Colonic mucosa (tissue), 4 donors: ENCODE results near the gene KCNIP1. TPM values are rescaled to one million over a fixed set of nuclear protein-coding genes. Genes with fewer than 3 reads are reported as not detected.

Experiments used
- DNase-seq: peaks from one replicate; pipeline ENCODE4 v3.0.0-alpha.2; 2020
- H3K27ac ChIP-seq: fragments of 200-600 bp; one replicate; pipeline ENCODE4 v1.8.0; 2021
- H3K27me3 ChIP-seq: fragments of 200-600 bp; one replicate; pipeline ENCODE4 v1.8.0; 2021
- H3K36me3 ChIP-seq: fragments of 200-600 bp; one replicate; pipeline ENCODE4 v1.8.0; 2021
- H3K4me1 ChIP-seq: fragments of 200-600 bp; one replicate; pipeline ENCODE4 v1.8.0; 2021; ENCODE audit warnings: mild to moderate bottlenecking
- H3K4me3 ChIP-seq: fragments of 200-600 bp; one replicate; pipeline ENCODE4 v1.8.0; 2021
- H3K9ac ChIP-seq, 2 donors: one replicate each; pipeline ENCODE4 v1.7.0; 2013; ENCODE audit warnings: control low read depth in 2 of 2, low read depth in 2 of 2, low read length in 2 of 2
- H3K9me3 ChIP-seq: fragments of 200-600 bp; one replicate; pipeline ENCODE4 v1.8.0; 2021
- intact Hi-C: fragments of 100-400 bp; cut with DNase I; formaldehyde crosslinking; loops from one replicate; pipeline ENCODE4 v1.14.1; 2022
- total RNA-seq, 2 donors: library from RNA; stranded (reverse); fragmentation: NEBNext Ultra II Directional in 1 of 2; extraction: Animal tissue kit (Norgen Biotek cat#: 25700) in 1 of 2; gene quantifications; one replicate each; pipeline ENCODE4 v1.2.1, GENCODE V29; 2021
- TF ChIP-seq, protein P1 (sequence below): fragments of 200-600 bp; IDR thresholded peaks from one replicate; pipeline ENCODE4 v1.8.0; 2022; ENCODE audit warnings: antibody characterized with exemption, mild to moderate bottlenecking
- donor health status: healthy.
- donor health status: DM: no; HTN: no; CAD: no.
- donor health status: DM: no; HTN: no; CAD: no.

KCNIP1 gene
- total RNA-seq, 2 donors from 2014 or later = 0.24 to 0.25 TPM

DNA sequence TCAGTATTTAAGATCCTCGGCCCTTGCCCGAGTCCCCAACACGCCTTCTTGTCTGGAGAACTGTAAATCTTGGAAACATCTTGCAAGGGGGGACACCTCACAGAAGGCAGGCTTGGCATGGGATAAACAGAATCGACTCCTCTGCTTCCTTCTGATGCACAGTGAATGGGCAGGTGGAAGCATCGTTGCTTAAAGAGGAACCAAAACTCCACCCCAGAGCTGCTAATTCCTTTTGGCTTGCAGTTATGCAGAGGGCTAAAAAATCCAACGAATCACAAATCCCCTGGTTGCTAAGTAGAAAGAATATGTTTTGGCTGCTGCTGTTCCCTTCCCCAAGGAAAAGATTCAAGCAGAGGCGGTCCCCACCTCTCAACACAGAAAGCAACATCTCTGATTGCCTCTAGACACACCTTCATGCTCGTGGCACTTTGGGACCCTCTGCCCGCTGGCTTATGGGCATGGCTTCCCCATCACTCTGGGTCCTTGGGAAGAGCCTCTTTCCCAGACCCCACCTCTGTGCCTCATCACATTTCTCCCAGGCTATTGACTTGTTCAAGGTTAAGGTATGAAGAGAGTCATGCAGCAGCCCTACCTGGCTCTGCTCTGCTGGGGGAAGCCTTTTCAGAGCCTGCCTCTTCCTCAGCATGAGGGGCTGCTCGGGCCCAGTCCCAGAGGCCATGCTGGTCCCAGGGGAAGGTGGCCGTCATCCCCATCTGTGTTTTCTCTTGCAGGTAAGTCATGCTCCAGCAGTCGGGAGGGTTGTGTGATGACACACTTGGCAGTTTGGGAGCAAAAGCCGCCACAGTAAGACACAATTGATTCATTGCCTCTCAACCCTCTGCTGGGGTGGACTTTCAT is 137.1 kb downstream of the KCNIP1 start:
- H3K4me3 ChIP-seq = no peak overlapping the region
- H3K4me1 ChIP-seq = no peaks in the 10 kb centered on the region
- TF ChIP-seq, protein P1, sequence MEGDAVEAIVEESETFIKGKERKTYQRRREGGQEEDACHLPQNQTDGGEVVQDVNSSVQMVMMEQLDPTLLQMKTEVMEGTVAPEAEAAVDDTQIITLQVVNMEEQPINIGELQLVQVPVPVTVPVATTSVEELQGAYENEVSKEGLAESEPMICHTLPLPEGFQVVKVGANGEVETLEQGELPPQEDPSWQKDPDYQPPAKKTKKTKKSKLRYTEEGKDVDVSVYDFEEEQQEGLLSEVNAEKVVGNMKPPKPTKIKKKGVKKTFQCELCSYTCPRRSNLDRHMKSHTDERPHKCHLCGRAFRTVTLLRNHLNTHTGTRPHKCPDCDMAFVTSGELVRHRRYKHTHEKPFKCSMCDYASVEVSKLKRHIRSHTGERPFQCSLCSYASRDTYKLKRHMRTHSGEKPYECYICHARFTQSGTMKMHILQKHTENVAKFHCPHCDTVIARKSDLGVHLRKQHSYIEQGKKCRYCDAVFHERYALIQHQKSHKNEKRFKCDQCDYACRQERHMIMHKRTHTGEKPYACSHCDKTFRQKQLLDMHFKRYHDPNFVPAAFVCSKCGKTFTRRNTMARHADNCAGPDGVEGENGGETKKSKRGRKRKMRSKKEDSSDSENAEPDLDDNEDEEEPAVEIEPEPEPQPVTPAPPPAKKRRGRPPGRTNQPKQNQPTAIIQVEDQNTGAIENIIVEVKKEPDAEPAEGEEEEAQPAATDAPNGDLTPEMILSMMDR = no peak
- intact Hi-C loops = loop anchor here (10.0 kb wide), 1 partner anchor 704 kb away; no protein-coding TSS in a partner anchor
- no peaks in the 10 kb centered on the region for H3K27me3 ChIP-seq
- no peak overlapping the region for H3K9ac ChIP-seq
- H3K27ac ChIP-seq = no peak overlapping the region
- no peak for DNase-seq
- H3K9me3 ChIP-seq = no peaks in the 10 kb centered on the region
- H3K36me3 ChIP-seq = no peaks in the 10 kb centered on the region

DNA sequence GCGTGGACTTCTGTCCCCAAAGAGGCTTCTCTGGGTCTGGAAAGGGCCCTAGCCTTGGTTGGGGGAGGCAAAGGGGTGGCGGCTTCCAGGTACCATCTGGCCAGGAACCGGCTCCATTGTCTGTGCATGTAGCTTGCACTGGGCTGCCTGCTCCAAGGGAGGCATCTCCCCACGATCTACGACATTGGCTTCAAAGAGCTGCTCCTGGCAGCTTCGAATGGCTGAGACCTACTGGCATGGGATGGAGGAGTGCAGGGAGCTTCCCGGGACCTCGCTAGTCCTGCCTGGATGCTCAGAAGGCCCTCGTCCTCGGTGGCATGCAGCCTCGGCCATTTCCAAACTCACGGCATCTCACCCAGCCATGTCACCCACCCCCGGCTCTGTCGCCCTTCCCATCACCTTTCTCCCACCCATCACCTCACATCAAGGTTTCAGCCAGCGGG is 137.8 kb downstream of the KCNIP1 start:
- no peak for DNase-seq
- Histone ChIP-seq H3K9me3 (no peaks in the 10 kb centered on the region), H3K4me1 (no peaks in the 10 kb centered on the region), H3K27ac (no peak overlapping the region), H3K36me3 (no peaks in the 10 kb centered on the region), H3K27me3 (no peaks in the 10 kb centered on the region), H3K9ac (no peak overlapping the region), H3K4me3 (no peak overlapping the region)
- TF ChIP-seq, protein P1 = no peak
- intact Hi-C loops = loop anchor here (10.0 kb wide), 1 partner anchor 703 kb away; no protein-coding TSS in a partner anchor

DNA sequence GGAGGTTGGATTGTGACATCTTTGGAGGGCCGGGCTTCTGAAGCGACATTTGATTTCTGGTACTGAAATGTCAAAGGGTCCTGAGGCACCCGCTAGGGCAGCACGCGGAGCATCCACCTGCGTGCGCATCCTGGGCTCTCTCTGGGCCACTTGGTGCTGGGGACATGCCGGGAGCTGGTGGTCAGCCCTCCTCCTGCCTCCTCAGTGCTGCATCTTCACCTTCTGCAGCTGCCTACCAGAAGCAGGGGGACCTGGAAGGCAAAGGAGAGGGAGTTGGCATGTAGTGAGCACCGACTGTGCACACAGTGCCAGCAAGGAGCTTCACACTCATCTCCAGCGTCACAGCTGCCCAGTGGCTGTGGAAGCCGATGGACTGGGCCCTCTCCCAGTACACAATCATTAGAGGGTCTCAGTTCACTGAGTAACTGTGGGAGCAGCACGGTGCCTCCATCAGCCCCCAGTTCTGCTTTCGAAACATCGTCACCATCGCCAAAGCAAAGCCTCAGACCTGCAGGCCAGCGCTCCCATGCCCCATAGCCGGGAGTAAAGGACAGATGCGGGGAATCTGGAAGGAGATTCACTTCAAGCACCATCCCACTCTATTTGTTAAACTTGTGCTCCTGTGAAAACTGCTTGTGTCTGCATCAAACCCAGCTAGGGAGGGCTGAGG is 138.4 kb downstream of the KCNIP1 start:
- Histone ChIP-seq H3K4me1 (no peaks in the 10 kb centered on the region), H3K9me3 (no peaks in the 10 kb centered on the region), H3K27ac (no peak overlapping the region), H3K9ac (no peak overlapping the region), H3K27me3 (no peaks in the 10 kb centered on the region), H3K4me3 (no peak overlapping the region), H3K36me3 (no peaks in the 10 kb centered on the region)
- no peak for DNase-seq
- intact Hi-C loops = loop anchor here (10.0 kb wide), 1 partner anchor 703 kb away; no protein-coding TSS in a partner anchor
- TF ChIP-seq, protein P1 = no peak

DNA sequence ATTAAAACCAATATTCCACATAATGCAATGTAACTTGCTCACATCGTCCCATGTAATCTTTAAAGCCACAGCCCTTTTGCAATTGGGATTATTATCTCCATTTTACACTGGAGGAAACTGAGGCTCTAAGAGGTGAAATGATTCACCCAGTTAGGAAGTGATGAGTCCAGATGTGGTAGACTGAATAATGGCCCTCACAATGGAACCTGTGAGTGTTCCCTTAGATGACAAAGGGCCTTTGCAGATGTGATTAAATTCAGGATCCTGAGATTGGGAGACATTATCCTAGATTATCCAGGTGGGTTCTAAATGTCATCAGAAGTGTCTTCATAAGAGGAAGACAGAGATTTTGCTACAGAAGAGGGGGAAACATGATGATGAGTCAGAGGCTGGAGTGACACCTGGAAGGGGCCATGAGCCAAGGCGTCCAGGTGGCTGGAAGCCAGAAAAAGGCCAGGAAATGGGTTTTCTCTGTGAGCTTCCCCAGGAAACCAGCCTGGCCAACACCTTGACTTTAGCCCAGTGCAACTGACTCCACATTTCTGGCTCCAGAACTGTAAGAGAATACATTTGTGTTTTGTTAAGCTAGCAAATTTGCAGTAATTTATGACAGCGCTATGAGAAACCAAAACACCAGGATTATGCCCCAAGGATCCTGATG is 139.1 kb downstream of the KCNIP1 start:
- Histone ChIP-seq H3K27ac (no peak overlapping the region), H3K27me3 (no peaks in the 10 kb centered on the region), H3K36me3 (no peaks in the 10 kb centered on the region), H3K9me3 (no peaks in the 10 kb centered on the region), H3K4me3 (no peak overlapping the region), H3K4me1 (no peaks in the 10 kb centered on the region), H3K9ac (no peak overlapping the region)
- TF ChIP-seq, protein P1 = no peak
- no peak for DNase-seq
- intact Hi-C loops = loop anchor here (10.0 kb wide), 1 partner anchor 702 kb away; no protein-coding TSS in a partner anchor

DNA sequence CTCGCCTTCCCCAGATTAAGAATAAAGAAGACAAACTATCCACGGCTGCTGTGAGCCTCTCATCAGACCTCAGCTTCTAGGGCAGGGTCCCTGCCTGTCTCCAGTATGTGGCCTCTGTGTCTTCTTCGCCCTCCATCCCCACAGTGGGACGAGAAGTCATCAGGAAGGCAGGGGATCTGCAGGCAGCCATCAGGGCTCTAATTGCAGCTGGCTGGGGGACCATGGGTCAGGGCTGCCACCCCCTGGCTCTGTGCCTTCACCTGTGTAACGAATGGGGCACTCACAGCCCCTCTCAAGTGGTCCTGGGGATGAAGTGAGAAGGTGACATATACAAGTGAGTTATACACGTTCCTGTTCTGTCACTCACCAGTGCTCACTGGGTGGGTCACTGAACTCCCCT is 139.8 kb downstream of the KCNIP1 start:
- no peak overlapping the region for H3K27ac ChIP-seq
- no peak overlapping the region for H3K4me3 ChIP-seq
- H3K36me3 ChIP-seq = no peaks in the 10 kb centered on the region
- TF ChIP-seq, protein P1 = no peak
- H3K9me3 ChIP-seq = no peaks in the 10 kb centered on the region
- no peak for DNase-seq
- no peaks in the 10 kb centered on the region for H3K27me3 ChIP-seq
- intact Hi-C loops = loop anchor here (10.0 kb wide), 1 partner anchor 701 kb away; no protein-coding TSS in a partner anchor
- H3K9ac ChIP-seq = no peak overlapping the region
- no peaks in the 10 kb centered on the region for H3K4me1 ChIP-seq
